Measurements from ENCODE around the gene PRPF39.

DNA sequence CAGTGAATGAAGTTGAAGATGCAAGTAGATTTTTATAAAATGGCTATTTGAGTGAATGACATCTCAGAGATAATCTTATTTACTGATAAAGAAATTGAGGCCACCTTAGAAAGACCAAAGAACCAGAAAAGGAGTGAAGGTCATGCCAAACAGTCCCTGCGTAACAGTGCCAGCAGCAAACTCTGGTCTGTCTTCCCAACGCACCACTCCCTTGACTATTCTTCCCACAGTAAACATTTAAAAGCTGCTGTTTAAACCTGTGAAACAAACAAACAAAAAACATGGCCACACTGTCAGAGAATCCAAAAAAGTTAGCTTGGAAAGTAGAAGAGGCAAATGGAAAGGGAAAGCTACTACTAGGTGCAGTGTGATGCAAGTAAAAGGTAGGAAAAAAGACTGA, 1.5 kb upstream of the PRPF39 start:
- TF ChIP-seq EZH2phosphoT487 (IDR thresholded peaks at IDR 0.05; ENCODE audit: insufficient read depth, low read depth) = no peak
- no peak for TF ChIP-seq EZH2 (IDR thresholded peaks at IDR 0.05; ENCODE audit: insufficient read depth, poor library complexity, severe bottlenecking)
